ENCODE measurements around the gene CLDN3. TPM values are rescaled to one million over a fixed set of nuclear protein-coding genes. Genes with fewer than 3 reads are reported as not detected.

CLDN3 gene
- total and polyA plus RNA-seq, 9 of the 15 experiments (the other 6 are each of a cell fraction or from before 2014, with no cell fraction given): 0.29 TPM; not detected in 8

DNA sequence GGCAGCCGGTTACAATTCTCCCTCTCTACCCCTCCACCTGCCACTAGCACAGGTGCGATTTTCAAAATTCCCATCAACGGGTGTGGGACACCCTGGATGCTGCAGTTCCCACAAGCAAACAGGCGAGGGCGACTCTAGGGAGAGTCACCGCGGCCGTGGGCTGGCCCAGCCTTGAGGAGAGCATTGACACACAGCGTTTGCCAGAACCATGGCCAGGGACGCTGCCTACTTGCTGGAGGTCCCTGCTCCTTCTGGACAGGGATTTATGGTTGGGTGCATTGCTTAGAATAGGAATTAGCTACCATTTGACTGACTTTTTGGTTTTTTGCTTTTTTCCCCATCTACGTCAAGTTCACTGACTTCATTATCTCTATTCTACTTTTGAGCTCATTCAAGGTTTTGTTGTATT is 41.7 kb upstream of the CLDN3 start (continued):
- TF ChIP-seq, protein P1, sequence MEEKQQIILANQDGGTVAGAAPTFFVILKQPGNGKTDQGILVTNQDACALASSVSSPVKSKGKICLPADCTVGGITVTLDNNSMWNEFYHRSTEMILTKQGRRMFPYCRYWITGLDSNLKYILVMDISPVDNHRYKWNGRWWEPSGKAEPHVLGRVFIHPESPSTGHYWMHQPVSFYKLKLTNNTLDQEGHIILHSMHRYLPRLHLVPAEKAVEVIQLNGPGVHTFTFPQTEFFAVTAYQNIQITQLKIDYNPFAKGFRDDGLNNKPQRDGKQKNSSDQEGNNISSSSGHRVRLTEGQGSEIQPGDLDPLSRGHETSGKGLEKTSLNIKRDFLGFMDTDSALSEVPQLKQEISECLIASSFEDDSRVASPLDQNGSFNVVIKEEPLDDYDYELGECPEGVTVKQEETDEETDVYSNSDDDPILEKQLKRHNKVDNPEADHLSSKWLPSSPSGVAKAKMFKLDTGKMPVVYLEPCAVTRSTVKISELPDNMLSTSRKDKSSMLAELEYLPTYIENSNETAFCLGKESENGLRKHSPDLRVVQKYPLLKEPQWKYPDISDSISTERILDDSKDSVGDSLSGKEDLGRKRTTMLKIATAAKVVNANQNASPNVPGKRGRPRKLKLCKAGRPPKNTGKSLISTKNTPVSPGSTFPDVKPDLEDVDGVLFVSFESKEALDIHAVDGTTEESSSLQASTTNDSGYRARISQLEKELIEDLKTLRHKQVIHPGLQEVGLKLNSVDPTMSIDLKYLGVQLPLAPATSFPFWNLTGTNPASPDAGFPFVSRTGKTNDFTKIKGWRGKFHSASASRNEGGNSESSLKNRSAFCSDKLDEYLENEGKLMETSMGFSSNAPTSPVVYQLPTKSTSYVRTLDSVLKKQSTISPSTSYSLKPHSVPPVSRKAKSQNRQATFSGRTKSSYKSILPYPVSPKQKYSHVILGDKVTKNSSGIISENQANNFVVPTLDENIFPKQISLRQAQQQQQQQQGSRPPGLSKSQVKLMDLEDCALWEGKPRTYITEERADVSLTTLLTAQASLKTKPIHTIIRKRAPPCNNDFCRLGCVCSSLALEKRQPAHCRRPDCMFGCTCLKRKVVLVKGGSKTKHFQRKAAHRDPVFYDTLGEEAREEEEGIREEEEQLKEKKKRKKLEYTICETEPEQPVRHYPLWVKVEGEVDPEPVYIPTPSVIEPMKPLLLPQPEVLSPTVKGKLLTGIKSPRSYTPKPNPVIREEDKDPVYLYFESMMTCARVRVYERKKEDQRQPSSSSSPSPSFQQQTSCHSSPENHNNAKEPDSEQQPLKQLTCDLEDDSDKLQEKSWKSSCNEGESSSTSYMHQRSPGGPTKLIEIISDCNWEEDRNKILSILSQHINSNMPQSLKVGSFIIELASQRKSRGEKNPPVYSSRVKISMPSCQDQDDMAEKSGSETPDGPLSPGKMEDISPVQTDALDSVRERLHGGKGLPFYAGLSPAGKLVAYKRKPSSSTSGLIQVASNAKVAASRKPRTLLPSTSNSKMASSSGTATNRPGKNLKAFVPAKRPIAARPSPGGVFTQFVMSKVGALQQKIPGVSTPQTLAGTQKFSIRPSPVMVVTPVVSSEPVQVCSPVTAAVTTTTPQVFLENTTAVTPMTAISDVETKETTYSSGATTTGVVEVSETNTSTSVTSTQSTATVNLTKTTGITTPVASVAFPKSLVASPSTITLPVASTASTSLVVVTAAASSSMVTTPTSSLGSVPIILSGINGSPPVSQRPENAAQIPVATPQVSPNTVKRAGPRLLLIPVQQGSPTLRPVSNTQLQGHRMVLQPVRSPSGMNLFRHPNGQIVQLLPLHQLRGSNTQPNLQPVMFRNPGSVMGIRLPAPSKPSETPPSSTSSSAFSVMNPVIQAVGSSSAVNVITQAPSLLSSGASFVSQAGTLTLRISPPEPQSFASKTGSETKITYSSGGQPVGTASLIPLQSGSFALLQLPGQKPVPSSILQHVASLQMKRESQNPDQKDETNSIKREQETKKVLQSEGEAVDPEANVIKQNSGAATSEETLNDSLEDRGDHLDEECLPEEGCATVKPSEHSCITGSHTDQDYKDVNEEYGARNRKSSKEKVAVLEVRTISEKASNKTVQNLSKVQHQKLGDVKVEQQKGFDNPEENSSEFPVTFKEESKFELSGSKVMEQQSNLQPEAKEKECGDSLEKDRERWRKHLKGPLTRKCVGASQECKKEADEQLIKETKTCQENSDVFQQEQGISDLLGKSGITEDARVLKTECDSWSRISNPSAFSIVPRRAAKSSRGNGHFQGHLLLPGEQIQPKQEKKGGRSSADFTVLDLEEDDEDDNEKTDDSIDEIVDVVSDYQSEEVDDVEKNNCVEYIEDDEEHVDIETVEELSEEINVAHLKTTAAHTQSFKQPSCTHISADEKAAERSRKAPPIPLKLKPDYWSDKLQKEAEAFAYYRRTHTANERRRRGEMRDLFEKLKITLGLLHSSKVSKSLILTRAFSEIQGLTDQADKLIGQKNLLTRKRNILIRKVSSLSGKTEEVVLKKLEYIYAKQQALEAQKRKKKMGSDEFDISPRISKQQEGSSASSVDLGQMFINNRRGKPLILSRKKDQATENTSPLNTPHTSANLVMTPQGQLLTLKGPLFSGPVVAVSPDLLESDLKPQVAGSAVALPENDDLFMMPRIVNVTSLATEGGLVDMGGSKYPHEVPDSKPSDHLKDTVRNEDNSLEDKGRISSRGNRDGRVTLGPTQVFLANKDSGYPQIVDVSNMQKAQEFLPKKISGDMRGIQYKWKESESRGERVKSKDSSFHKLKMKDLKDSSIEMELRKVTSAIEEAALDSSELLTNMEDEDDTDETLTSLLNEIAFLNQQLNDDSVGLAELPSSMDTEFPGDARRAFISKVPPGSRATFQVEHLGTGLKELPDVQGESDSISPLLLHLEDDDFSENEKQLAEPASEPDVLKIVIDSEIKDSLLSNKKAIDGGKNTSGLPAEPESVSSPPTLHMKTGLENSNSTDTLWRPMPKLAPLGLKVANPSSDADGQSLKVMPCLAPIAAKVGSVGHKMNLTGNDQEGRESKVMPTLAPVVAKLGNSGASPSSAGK (IDR thresholded peaks at IDR 0.05): no peak
- TF ChIP-seq SUPT5H (IDR thresholded peaks at IDR 0.05): no peak
- TF ChIP-seq, protein P2, sequence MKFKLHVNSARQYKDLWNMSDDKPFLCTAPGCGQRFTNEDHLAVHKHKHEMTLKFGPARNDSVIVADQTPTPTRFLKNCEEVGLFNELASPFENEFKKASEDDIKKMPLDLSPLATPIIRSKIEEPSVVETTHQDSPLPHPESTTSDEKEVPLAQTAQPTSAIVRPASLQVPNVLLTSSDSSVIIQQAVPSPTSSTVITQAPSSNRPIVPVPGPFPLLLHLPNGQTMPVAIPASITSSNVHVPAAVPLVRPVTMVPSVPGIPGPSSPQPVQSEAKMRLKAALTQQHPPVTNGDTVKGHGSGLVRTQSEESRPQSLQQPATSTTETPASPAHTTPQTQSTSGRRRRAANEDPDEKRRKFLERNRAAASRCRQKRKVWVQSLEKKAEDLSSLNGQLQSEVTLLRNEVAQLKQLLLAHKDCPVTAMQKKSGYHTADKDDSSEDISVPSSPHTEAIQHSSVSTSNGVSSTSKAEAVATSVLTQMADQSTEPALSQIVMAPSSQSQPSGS (CRISPR knock-in tag; IDR thresholded peaks at IDR 0.05): no peak
- TF ChIP-seq SREBF2 (CRISPR knock-in tag; IDR thresholded peaks at IDR 0.05): no peak
- no peak for TF ChIP-seq KLF6 (CRISPR knock-in tag; IDR thresholded peaks at IDR 0.05; ENCODE audit: borderline replicate concordance)
- no peak for TF ChIP-seq RUNX1 (IDR thresholded peaks at IDR 0.05; ENCODE audit: low read depth)
- no peak for TF ChIP-seq KLF1 (tag; IDR thresholded peaks at IDR 0.05)
- no peak for TF ChIP-seq CBFA2T3 (IDR thresholded peaks at IDR 0.05)
- TF ChIP-seq, protein P3, sequence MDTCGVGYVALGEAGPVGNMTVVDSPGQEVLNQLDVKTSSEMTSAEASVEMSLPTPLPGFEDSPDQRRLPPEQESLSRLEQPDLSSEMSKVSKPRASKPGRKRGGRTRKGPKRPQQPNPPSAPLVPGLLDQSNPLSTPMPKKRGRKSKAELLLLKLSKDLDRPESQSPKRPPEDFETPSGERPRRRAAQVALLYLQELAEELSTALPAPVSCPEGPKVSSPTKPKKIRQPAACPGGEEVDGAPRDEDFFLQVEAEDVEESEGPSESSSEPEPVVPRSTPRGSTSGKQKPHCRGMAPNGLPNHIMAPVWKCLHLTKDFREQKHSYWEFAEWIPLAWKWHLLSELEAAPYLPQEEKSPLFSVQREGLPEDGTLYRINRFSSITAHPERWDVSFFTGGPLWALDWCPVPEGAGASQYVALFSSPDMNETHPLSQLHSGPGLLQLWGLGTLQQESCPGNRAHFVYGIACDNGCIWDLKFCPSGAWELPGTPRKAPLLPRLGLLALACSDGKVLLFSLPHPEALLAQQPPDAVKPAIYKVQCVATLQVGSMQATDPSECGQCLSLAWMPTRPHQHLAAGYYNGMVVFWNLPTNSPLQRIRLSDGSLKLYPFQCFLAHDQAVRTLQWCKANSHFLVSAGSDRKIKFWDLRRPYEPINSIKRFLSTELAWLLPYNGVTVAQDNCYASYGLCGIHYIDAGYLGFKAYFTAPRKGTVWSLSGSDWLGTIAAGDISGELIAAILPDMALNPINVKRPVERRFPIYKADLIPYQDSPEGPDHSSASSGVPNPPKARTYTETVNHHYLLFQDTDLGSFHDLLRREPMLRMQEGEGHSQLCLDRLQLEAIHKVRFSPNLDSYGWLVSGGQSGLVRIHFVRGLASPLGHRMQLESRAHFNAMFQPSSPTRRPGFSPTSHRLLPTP (IDR thresholded peaks at IDR 0.05; ENCODE audit: borderline replicate concordance, extremely low read depth, insufficient read length): no peak
- TF ChIP-seq ZNF23 (CRISPR knock-in tag; IDR thresholded peaks at IDR 0.05): no peak
- no peak for TF ChIP-seq MCM3 (IDR thresholded peaks at IDR 0.05)
